Neural progenitor cell (in vitro differentiated cells): ENCODE data around the gene FAM89A. TPM values are rescaled to one million over a fixed set of nuclear protein-coding genes. Genes with fewer than 3 reads are reported as not detected.

Experiments
- DNase-seq: peaks from one replicate; pipeline ENCODE4 v3.0.0-alpha.2; 2016; ENCODE audit warnings: low spot score
- H2AFZ ChIP-seq: fragments of 200-600 bp; sonication (generic); replicated peaks from 2 replicates; pipeline ENCODE4 v1.6.1; 2016; ENCODE audit warnings: antibody characterized with exemption
- H3F3A ChIP-seq: fragments of 200-600 bp; sonication (generic); 2 replicates; pipeline ENCODE4 v1.6.1; 2016; ENCODE audit warnings: antibody characterized with exemption, low read depth
- H3K27ac ChIP-seq: fragments of 200-600 bp; sonication (generic); 2 replicates; pipeline ENCODE4 v1.5.1; 2016; ENCODE audit warnings: mild to moderate bottlenecking
- H3K27me3 ChIP-seq: fragments of 200-600 bp; sonication (generic); 2 replicates; pipeline ENCODE4 v1.6.1; 2016; ENCODE audit warnings: mild to moderate bottlenecking, moderate library complexity
- H3K36me3 ChIP-seq: fragments of 200-600 bp; sonication (generic); 2 replicates; pipeline ENCODE4 v1.5.1; 2016
- H3K4me1 ChIP-seq: fragments of 200-600 bp; sonication (generic); 2 replicates; pipeline ENCODE4 v1.6.1; 2016; ENCODE audit warnings: mixed run types
- H3K4me2 ChIP-seq: fragments of 200-600 bp; sonication (generic); 2 replicates; pipeline ENCODE4 v1.6.1; 2016
- H3K4me3 ChIP-seq: fragments of 200-600 bp; sonication (generic); 2 replicates; pipeline ENCODE4 v1.5.1; 2016
- H3K79me2 ChIP-seq: fragments of 200-600 bp; sonication (generic); 2 replicates; pipeline ENCODE4 v1.6.1; 2016; ENCODE audit warnings: low read depth
- H3K9ac ChIP-seq: fragments of 200-600 bp; sonication (generic); 2 replicates; pipeline ENCODE4 v1.6.1; 2016
- H3K9me3 ChIP-seq: fragments of 200-600 bp; sonication (generic); 2 replicates; pipeline ENCODE4 v1.5.1; 2016; ENCODE audit warnings: low read depth
- H4K20me1 ChIP-seq: fragments of 200-600 bp; sonication (generic); 2 replicates; pipeline ENCODE4 v1.6.1; 2016; ENCODE audit warnings: low read depth
- H3K27ac Mint-ChIP-seq: 3 replicates; pipeline ENCODE4 v1.8.0; 2021; ENCODE audit warnings: mixed read lengths
- H3K27me3 Mint-ChIP-seq: 2 replicates; pipeline ENCODE4 v1.8.0; 2022; ENCODE audit warnings: low read depth, mild to moderate bottlenecking, inconsistent platforms, moderate library complexity, mixed read lengths; ENCODE audit not compliant: insufficient read depth
- H3K36me3 Mint-ChIP-seq: 3 replicates; pipeline ENCODE4 v1.8.0; 2021; ENCODE audit warnings: mixed read lengths
- H3K4me1 Mint-ChIP-seq: 3 replicates; pipeline ENCODE4 v1.8.0; 2021; ENCODE audit warnings: mixed read lengths
- H3K4me3 Mint-ChIP-seq: 3 replicates; pipeline ENCODE4 v1.8.0; 2021; ENCODE audit warnings: mild to moderate bottlenecking, moderate library complexity, mixed read lengths
- H3K9me3 Mint-ChIP-seq: 3 replicates; pipeline ENCODE4 v1.8.0; 2020; ENCODE audit warnings: mixed read lengths
- CTCF ChIP-seq: fragments of 200-600 bp; sonication (generic); IDR thresholded peaks from 2 replicates; pipeline ENCODE4 v1.5.1; 2017; ENCODE audit warnings: antibody characterized with exemption, mild to moderate bottlenecking
- EZH2 ChIP-seq: fragments of 200-600 bp; sonication (generic); IDR thresholded peaks from 2 replicates; pipeline ENCODE4 v1.6.1; 2017; ENCODE audit warnings: antibody characterized with exemption, mild to moderate bottlenecking, moderate library complexity
- EZH2phosphoT487 ChIP-seq: fragments of 200-600 bp; sonication (generic); IDR thresholded peaks from 2 replicates; pipeline ENCODE4 v1.6.1; 2017; ENCODE audit warnings: antibody characterized with exemption
- total RNA-seq: library from RNA; depleted of rRNA; stranded (reverse); fragments of >200 nt; gene quantifications from 2 replicates; pipeline ENCODE4 v1.2.3, GENCODE V29; 2015; ENCODE audit warnings: low replicate concordance

FAM89A gene
- total RNA-seq, 1 donor from 2014 or later, result 2.1 TPM

- H4K20me1 ChIP-seq, result no peaks in the 10 kb centered on the region
- H3K79me2 ChIP-seq, result no peaks in the 10 kb centered on the region
- no peaks in the 10 kb centered on the region for H3K4me1 ChIP-seq
- no peak overlapping the region for H3K9ac ChIP-seq
- no peaks in the 10 kb centered on the region for H3K9me3 Mint-ChIP-seq
- H2AFZ ChIP-seq, result no peak overlapping the region
- H3K4me3 Mint-ChIP-seq, result no peak overlapping the region
- H3K4me3 ChIP-seq, result no peak overlapping the region
- no peaks in the 10 kb centered on the region for H3K36me3 ChIP-seq
- H3K27me3 Mint-ChIP-seq, result peaks cover 4% of the 10 kb centered on the region
- H3K4me1 Mint-ChIP-seq, result no peaks in the 10 kb centered on the region
- no peaks in the 10 kb centered on the region for H3K27me3 ChIP-seq
- DNase-seq, result no peak
- H3K27ac Mint-ChIP-seq, result no peak overlapping the region
- TF ChIP-seq EZH2 (no peak), CTCF (no peak), EZH2phosphoT487 (no peak)
- H3K36me3 Mint-ChIP-seq, result peaks cover 11% of the 10 kb centered on the region
- H3F3A ChIP-seq, result no peaks in the 10 kb centered on the region
- H3K9me3 ChIP-seq, result no peaks in the 10 kb centered on the region
- H3K27ac ChIP-seq, result no peak overlapping the region
- H3K4me2 ChIP-seq, result no peak overlapping the region
These were observed 19.9 kb downstream of the FAM89A start for GRCh38 chr1:231020139-231020601.

GRCh38 chr1:231019711-231020110 is 20.3 kb downstream of the FAM89A start:
- H3F3A ChIP-seq, result no peaks in the 10 kb centered on the region
- H3K4me2 ChIP-seq, result no peak overlapping the region
- no peak overlapping the region for H3K9ac ChIP-seq
- peaks cover 11% of the 10 kb centered on the region for H3K36me3 Mint-ChIP-seq
- no peak overlapping the region for H3K4me3 Mint-ChIP-seq
- no peak overlapping the region for H3K27ac Mint-ChIP-seq
- TF ChIP-seq EZH2phosphoT487, result no peak
- no peak for TF ChIP-seq CTCF
- no peak for TF ChIP-seq EZH2
- no peaks in the 10 kb centered on the region for H3K4me1 ChIP-seq
- no peaks in the 10 kb centered on the region for H3K27me3 ChIP-seq
- no peaks in the 10 kb centered on the region for H3K36me3 ChIP-seq
- H4K20me1 ChIP-seq, result no peaks in the 10 kb centered on the region
- H3K4me1 Mint-ChIP-seq, result no peaks in the 10 kb centered on the region
- no peaks in the 10 kb centered on the region for H3K9me3 ChIP-seq
- no peak overlapping the region for H3K27ac ChIP-seq
- peaks cover 4% of the 10 kb centered on the region for H3K27me3 Mint-ChIP-seq
- no peak overlapping the region for H3K4me3 ChIP-seq
- no peak for DNase-seq
- no peak overlapping the region for H2AFZ ChIP-seq
- H3K9me3 Mint-ChIP-seq, result no peaks in the 10 kb centered on the region
- no peaks in the 10 kb centered on the region for H3K79me2 ChIP-seq

- Mint-ChIP-seq H3K36me3 (peaks cover 11% of the 10 kb centered on the region), H3K9me3 (no peaks in the 10 kb centered on the region), H3K27ac (no peak overlapping the region), H3K4me1 (no peaks in the 10 kb centered on the region), H3K4me3 (no peak overlapping the region), H3K27me3 (peaks cover 4% of the 10 kb centered on the region)
- Histone ChIP-seq H3K27ac (no peak overlapping the region), H4K20me1 (no peaks in the 10 kb centered on the region), H3K4me3 (no peak overlapping the region), H3K4me1 (no peaks in the 10 kb centered on the region), H3K9me3 (no peaks in the 10 kb centered on the region), H3F3A (no peaks in the 10 kb centered on the region), H3K36me3 (no peaks in the 10 kb centered on the region), H3K79me2 (no peaks in the 10 kb centered on the region), H2AFZ (no peak overlapping the region), H3K9ac (no peak overlapping the region), H3K27me3 (peaks cover 19% of the 10 kb centered on the region), H3K4me2 (no peak overlapping the region)
- DNase-seq, result no peak
- TF ChIP-seq CTCF, result no peak
- TF ChIP-seq EZH2, result no peak
- TF ChIP-seq EZH2phosphoT487, result no peak
These were observed 23.1 kb downstream of the FAM89A start for GRCh38 chr1:231016966-231017365.
